Measurements from ENCODE around the gene LYPD3. TPM values are rescaled to one million over a fixed set of nuclear protein-coding genes. Genes with fewer than 3 reads are reported as not detected.

The LYPD3 gene
- total and polyA plus RNA-seq, 2 experiments from 2014 or later: 3.3 to 4.6 TPM

DNA sequence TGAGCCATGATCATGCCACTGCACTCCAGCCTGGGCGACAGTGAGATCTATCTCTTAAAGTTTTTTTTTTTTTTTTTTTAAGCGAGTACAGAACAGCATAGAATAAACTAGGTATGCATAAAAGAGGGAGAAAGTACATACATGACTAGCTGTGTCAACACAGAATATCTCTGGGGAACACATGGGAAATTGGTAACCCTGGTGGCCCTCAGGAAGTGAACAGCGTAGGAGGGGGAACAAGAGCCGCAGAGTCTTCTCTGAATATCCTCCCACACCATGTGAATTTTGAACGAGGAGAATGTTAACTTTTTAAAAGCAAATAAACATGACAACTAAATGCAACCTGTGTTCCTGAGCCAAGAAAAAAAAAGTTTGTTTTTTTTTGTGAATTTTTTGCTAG lies 23.9 kb upstream of the LYPD3 start (continued):
- TF ChIP-seq, protein P1, sequence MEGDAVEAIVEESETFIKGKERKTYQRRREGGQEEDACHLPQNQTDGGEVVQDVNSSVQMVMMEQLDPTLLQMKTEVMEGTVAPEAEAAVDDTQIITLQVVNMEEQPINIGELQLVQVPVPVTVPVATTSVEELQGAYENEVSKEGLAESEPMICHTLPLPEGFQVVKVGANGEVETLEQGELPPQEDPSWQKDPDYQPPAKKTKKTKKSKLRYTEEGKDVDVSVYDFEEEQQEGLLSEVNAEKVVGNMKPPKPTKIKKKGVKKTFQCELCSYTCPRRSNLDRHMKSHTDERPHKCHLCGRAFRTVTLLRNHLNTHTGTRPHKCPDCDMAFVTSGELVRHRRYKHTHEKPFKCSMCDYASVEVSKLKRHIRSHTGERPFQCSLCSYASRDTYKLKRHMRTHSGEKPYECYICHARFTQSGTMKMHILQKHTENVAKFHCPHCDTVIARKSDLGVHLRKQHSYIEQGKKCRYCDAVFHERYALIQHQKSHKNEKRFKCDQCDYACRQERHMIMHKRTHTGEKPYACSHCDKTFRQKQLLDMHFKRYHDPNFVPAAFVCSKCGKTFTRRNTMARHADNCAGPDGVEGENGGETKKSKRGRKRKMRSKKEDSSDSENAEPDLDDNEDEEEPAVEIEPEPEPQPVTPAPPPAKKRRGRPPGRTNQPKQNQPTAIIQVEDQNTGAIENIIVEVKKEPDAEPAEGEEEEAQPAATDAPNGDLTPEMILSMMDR (conservative IDR thresholded peaks at IDR 0.05; ENCODE audit: low read depth in 2 of 2): no peak
- TF ChIP-seq JUNB (IDR thresholded peaks at IDR 0.05; ENCODE audit: unreplicated experiment) (no peak), NANOG (IDR thresholded peaks at IDR 0.05; ENCODE audit: borderline replicate concordance) (no peak), EZH2phosphoT487 (IDR thresholded peaks at IDR 0.05; ENCODE audit: unreplicated experiment) (no peak), ZNF114 (CRISPR knock-in tag; IDR thresholded peaks at IDR 0.05) (no peak)
- TF ChIP-seq, protein P2, sequence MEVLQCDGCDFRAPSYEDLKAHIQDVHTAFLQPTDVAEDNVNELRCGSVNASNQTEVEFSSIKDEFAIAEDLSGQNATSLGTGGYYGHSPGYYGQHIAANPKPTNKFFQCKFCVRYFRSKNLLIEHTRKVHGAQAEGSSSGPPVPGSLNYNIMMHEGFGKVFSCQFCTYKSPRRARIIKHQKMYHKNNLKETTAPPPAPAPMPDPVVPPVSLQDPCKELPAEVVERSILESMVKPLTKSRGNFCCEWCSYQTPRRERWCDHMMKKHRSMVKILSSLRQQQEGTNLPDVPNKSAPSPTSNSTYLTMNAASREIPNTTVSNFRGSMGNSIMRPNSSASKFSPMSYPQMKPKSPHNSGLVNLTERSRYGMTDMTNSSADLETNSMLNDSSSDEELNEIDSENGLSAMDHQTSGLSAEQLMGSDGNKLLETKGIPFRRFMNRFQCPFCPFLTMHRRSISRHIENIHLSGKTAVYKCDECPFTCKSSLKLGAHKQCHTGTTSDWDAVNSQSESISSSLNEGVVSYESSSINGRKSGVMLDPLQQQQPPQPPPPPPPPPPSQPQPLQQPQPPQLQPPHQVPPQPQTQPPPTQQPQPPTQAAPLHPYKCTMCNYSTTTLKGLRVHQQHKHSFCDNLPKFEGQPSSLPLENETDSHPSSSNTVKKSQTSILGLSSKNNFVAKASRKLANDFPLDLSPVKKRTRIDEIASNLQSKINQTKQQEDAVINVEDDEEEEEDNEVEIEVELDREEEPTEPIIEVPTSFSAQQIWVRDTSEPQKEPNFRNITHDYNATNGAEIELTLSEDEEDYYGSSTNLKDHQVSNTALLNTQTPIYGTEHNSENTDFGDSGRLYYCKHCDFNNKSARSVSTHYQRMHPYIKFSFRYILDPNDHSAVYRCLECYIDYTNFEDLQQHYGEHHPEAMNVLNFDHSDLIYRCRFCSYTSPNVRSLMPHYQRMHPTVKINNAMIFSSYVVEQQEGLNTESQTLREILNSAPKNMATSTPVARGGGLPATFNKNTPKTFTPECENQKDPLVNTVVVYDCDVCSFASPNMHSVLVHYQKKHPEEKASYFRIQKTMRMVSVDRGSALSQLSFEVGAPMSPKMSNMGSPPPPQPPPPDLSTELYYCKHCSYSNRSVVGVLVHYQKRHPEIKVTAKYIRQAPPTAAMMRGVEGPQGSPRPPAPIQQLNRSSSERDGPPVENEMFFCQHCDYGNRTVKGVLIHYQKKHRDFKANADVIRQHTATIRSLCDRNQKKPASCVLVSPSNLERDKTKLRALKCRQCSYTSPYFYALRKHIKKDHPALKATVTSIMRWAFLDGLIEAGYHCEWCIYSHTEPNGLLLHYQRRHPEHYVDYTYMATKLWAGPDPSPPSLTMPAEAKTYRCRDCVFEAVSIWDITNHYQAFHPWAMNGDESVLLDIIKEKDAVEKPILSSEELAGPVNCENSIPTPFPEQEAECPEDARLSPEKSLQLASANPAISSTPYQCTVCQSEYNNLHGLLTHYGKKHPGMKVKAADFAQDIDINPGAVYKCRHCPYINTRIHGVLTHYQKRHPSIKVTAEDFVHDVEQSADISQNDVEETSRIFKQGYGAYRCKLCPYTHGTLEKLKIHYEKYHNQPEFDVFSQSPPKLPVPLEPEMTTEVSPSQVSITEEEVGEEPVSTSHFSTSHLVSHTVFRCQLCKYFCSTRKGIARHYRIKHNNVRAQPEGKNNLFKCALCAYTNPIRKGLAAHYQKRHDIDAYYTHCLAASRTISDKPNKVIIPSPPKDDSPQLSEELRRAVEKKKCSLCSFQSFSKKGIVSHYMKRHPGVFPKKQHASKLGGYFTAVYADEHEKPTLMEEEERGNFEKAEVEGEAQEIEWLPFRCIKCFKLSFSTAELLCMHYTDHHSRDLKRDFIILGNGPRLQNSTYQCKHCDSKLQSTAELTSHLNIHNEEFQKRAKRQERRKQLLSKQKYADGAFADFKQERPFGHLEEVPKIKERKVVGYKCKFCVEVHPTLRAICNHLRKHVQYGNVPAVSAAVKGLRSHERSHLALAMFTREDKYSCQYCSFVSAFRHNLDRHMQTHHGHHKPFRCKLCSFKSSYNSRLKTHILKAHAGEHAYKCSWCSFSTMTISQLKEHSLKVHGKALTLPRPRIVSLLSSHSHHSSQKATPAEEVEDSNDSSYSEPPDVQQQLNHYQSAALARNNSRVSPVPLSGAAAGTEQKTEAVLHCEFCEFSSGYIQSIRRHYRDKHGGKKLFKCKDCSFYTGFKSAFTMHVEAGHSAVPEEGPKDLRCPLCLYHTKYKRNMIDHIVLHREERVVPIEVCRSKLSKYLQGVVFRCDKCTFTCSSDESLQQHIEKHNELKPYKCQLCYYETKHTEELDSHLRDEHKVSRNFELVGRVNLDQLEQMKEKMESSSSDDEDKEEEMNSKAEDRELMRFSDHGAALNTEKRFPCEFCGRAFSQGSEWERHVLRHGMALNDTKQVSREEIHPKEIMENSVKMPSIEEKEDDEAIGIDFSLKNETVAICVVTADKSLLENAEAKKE (CRISPR knock-in tag; IDR thresholded peaks at IDR 0.05): no peak

DNA sequence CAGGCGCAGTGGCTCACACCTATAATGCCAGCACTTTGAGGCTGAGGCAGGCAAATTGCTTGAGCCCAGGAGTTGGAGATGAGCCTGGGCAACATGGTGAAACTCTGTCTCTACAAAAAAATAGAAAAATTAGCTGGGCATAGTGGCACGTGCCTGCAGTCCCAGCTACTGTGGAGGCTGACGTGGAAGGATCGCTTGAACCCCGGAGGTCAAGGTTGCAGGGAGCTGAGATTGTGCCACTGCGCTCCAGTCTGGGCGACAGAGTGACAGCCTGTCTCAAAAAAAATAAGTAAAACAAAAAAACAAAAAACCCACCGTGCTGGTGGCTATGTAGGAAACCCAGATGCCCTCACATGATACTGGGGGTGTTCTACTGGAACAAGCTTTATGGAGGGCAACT lies 22.8 kb upstream of the LYPD3 start:
- H3K4me3 ChIP-seq: no peak overlapping the region
- no peaks in the 10 kb centered on the region for H3K9me3 Mint-ChIP-seq
- H3K27me3 Mint-ChIP-seq (ENCODE audit: insufficient read depth, low read depth, poor library complexity): peaks cover 1% of the 10 kb centered on the region
- H3K79me2 ChIP-seq (replicated peaks; ENCODE audit: insufficient read depth): no peaks in the 10 kb centered on the region
- H3K27ac ChIP-seq (ENCODE audit: low read depth): no peak overlapping the region
- no peaks in the 10 kb centered on the region for H3K4me1 ChIP-seq (ENCODE audit: insufficient read depth)
- no peaks in the 10 kb centered on the region for H3K4me1 Mint-ChIP-seq
- no peaks in the 10 kb centered on the region for H3K36me3 Mint-ChIP-seq (ENCODE audit: low read depth)
- no peak overlapping the region for H3K4me2 ChIP-seq
- H3K4me3 Mint-ChIP-seq: no peak overlapping the region
- no peaks in the 10 kb centered on the region for H3F3A ChIP-seq (replicated peaks; ENCODE audit: low read depth)
- DNase-seq (ENCODE audit: low spot score) (no peak), ATAC-seq (no peak)
- no peak overlapping the region for H2AFZ ChIP-seq
- H3K9me2 ChIP-seq (ENCODE audit: insufficient read depth): no peaks in the 10 kb centered on the region
- no peaks in the 10 kb centered on the region for H3K27me3 ChIP-seq (ENCODE audit: insufficient read depth)
- no peak overlapping the region for H3K27ac Mint-ChIP-seq
- H4K20me1 ChIP-seq (replicated peaks; ENCODE audit: insufficient read depth): no peaks in the 10 kb centered on the region
- H3K36me3 ChIP-seq (ENCODE audit: insufficient read depth): no peaks in the 10 kb centered on the region
- TF ChIP-seq NANOG (IDR thresholded peaks at IDR 0.05; ENCODE audit: borderline replicate concordance) (no peak), ZNF331 (CRISPR knock-in tag; IDR thresholded peaks at IDR 0.05; ENCODE audit: low read depth) (no peak), ZNF114 (CRISPR knock-in tag; IDR thresholded peaks at IDR 0.05) (no peak), STAT1 (IDR thresholded peaks at IDR 0.05; ENCODE audit: unreplicated experiment) (no peak), EZH2phosphoT487 (IDR thresholded peaks at IDR 0.05; ENCODE audit: unreplicated experiment) (no peak)
- TF ChIP-seq, protein P3, sequence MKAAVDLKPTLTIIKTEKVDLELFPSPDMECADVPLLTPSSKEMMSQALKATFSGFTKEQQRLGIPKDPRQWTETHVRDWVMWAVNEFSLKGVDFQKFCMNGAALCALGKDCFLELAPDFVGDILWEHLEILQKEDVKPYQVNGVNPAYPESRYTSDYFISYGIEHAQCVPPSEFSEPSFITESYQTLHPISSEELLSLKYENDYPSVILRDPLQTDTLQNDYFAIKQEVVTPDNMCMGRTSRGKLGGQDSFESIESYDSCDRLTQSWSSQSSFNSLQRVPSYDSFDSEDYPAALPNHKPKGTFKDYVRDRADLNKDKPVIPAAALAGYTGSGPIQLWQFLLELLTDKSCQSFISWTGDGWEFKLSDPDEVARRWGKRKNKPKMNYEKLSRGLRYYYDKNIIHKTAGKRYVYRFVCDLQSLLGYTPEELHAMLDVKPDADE (IDR thresholded peaks at IDR 0.05): no peak
- TF ChIP-seq, protein P4, sequence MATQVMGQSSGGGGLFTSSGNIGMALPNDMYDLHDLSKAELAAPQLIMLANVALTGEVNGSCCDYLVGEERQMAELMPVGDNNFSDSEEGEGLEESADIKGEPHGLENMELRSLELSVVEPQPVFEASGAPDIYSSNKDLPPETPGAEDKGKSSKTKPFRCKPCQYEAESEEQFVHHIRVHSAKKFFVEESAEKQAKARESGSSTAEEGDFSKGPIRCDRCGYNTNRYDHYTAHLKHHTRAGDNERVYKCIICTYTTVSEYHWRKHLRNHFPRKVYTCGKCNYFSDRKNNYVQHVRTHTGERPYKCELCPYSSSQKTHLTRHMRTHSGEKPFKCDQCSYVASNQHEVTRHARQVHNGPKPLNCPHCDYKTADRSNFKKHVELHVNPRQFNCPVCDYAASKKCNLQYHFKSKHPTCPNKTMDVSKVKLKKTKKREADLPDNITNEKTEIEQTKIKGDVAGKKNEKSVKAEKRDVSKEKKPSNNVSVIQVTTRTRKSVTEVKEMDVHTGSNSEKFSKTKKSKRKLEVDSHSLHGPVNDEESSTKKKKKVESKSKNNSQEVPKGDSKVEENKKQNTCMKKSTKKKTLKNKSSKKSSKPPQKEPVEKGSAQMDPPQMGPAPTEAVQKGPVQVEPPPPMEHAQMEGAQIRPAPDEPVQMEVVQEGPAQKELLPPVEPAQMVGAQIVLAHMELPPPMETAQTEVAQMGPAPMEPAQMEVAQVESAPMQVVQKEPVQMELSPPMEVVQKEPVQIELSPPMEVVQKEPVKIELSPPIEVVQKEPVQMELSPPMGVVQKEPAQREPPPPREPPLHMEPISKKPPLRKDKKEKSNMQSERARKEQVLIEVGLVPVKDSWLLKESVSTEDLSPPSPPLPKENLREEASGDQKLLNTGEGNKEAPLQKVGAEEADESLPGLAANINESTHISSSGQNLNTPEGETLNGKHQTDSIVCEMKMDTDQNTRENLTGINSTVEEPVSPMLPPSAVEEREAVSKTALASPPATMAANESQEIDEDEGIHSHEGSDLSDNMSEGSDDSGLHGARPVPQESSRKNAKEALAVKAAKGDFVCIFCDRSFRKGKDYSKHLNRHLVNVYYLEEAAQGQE (IDR thresholded peaks at IDR 0.05; ENCODE audit: unreplicated experiment): no peak
